Neural progenitor cell (in vitro differentiated cells): Measurements from ENCODE around the gene XCR1. TPM values are rescaled to one million over a fixed set of nuclear protein-coding genes. Genes with fewer than 3 reads are reported as not detected.

Source experiments
- DNase-seq: peaks from one replicate; pipeline ENCODE4 v3.0.0-alpha.2; 2016; ENCODE audit warnings: low spot score
- H2AFZ ChIP-seq: fragments of 200-600 bp; sonication (generic); replicated peaks from 2 replicates; pipeline ENCODE4 v1.6.1; 2016; ENCODE audit warnings: antibody characterized with exemption
- H3F3A ChIP-seq: fragments of 200-600 bp; sonication (generic); 2 replicates; pipeline ENCODE4 v1.6.1; 2016; ENCODE audit warnings: antibody characterized with exemption, low read depth
- H3K27ac ChIP-seq: fragments of 200-600 bp; sonication (generic); 2 replicates; pipeline ENCODE4 v1.5.1; 2016; ENCODE audit warnings: mild to moderate bottlenecking
- H3K27me3 ChIP-seq: fragments of 200-600 bp; sonication (generic); 2 replicates; pipeline ENCODE4 v1.6.1; 2016; ENCODE audit warnings: mild to moderate bottlenecking, moderate library complexity
- H3K36me3 ChIP-seq: fragments of 200-600 bp; sonication (generic); 2 replicates; pipeline ENCODE4 v1.5.1; 2016
- H3K4me1 ChIP-seq: fragments of 200-600 bp; sonication (generic); 2 replicates; pipeline ENCODE4 v1.6.1; 2016; ENCODE audit warnings: mixed run types
- H3K4me2 ChIP-seq: fragments of 200-600 bp; sonication (generic); 2 replicates; pipeline ENCODE4 v1.6.1; 2016
- H3K4me3 ChIP-seq: fragments of 200-600 bp; sonication (generic); 2 replicates; pipeline ENCODE4 v1.5.1; 2016
- H3K79me2 ChIP-seq: fragments of 200-600 bp; sonication (generic); 2 replicates; pipeline ENCODE4 v1.6.1; 2016; ENCODE audit warnings: low read depth
- H3K9ac ChIP-seq: fragments of 200-600 bp; sonication (generic); 2 replicates; pipeline ENCODE4 v1.6.1; 2016
- H3K9me3 ChIP-seq: fragments of 200-600 bp; sonication (generic); 2 replicates; pipeline ENCODE4 v1.5.1; 2016; ENCODE audit warnings: low read depth
- H4K20me1 ChIP-seq: fragments of 200-600 bp; sonication (generic); 2 replicates; pipeline ENCODE4 v1.6.1; 2016; ENCODE audit warnings: low read depth
- H3K27ac Mint-ChIP-seq: 3 replicates; pipeline ENCODE4 v1.8.0; 2021; ENCODE audit warnings: mixed read lengths
- H3K27me3 Mint-ChIP-seq: 2 replicates; pipeline ENCODE4 v1.8.0; 2022; ENCODE audit warnings: low read depth, mild to moderate bottlenecking, inconsistent platforms, moderate library complexity, mixed read lengths; ENCODE audit not compliant: insufficient read depth
- H3K36me3 Mint-ChIP-seq: 3 replicates; pipeline ENCODE4 v1.8.0; 2021; ENCODE audit warnings: mixed read lengths
- H3K4me1 Mint-ChIP-seq: 3 replicates; pipeline ENCODE4 v1.8.0; 2021; ENCODE audit warnings: mixed read lengths
- H3K4me3 Mint-ChIP-seq: 3 replicates; pipeline ENCODE4 v1.8.0; 2021; ENCODE audit warnings: mild to moderate bottlenecking, moderate library complexity, mixed read lengths
- H3K9me3 Mint-ChIP-seq: 3 replicates; pipeline ENCODE4 v1.8.0; 2020; ENCODE audit warnings: mixed read lengths
- EZH2 ChIP-seq: fragments of 200-600 bp; sonication (generic); IDR thresholded peaks from 2 replicates; pipeline ENCODE4 v1.6.1; 2017; ENCODE audit warnings: antibody characterized with exemption, mild to moderate bottlenecking, moderate library complexity
- EZH2phosphoT487 ChIP-seq: fragments of 200-600 bp; sonication (generic); IDR thresholded peaks from 2 replicates; pipeline ENCODE4 v1.6.1; 2017; ENCODE audit warnings: antibody characterized with exemption
- total RNA-seq: library from RNA; depleted of rRNA; stranded (reverse); fragments of >200 nt; gene quantifications from 2 replicates; pipeline ENCODE4 v1.2.3, GENCODE V29; 2015; ENCODE audit warnings: low replicate concordance
- TF ChIP-seq, protein P1 (sequence below): fragments of 200-600 bp; sonication (generic); IDR thresholded peaks from 2 replicates; pipeline ENCODE4 v1.5.1; 2017; ENCODE audit warnings: antibody characterized with exemption, mild to moderate bottlenecking

Gene XCR1
- total RNA-seq, 1 donor from 2014 or later, result not detected

- H3K79me2 ChIP-seq, result peaks cover 22% of the 10 kb centered on the region
Observed at GRCh38 chr3:45988804-45989203, 38.5 kb downstream of the XCR1 start.

GRCh38 chr3:45988362-45988761 lies 38.9 kb downstream of the XCR1 start:
- no peaks in the 10 kb centered on the region for H3K36me3 Mint-ChIP-seq
- H4K20me1 ChIP-seq, result peaks cover 53% of the 10 kb centered on the region
- TF ChIP-seq, protein P1, sequence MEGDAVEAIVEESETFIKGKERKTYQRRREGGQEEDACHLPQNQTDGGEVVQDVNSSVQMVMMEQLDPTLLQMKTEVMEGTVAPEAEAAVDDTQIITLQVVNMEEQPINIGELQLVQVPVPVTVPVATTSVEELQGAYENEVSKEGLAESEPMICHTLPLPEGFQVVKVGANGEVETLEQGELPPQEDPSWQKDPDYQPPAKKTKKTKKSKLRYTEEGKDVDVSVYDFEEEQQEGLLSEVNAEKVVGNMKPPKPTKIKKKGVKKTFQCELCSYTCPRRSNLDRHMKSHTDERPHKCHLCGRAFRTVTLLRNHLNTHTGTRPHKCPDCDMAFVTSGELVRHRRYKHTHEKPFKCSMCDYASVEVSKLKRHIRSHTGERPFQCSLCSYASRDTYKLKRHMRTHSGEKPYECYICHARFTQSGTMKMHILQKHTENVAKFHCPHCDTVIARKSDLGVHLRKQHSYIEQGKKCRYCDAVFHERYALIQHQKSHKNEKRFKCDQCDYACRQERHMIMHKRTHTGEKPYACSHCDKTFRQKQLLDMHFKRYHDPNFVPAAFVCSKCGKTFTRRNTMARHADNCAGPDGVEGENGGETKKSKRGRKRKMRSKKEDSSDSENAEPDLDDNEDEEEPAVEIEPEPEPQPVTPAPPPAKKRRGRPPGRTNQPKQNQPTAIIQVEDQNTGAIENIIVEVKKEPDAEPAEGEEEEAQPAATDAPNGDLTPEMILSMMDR, result no peak
- no peak for TF ChIP-seq EZH2phosphoT487
- no peak for TF ChIP-seq EZH2
- no peaks in the 10 kb centered on the region for H3F3A ChIP-seq
- peaks cover 12% of the 10 kb centered on the region for H3K4me1 Mint-ChIP-seq
- H3K27me3 Mint-ChIP-seq, result peaks cover 3% of the 10 kb centered on the region
- H3K27ac ChIP-seq, result no peak overlapping the region
- H3K4me3 Mint-ChIP-seq, result peak overlapping the region; percentile 9
- no peak overlapping the region for H3K27ac Mint-ChIP-seq
- no peaks in the 10 kb centered on the region for H3K36me3 ChIP-seq
- H3K9me3 ChIP-seq, result no peaks in the 10 kb centered on the region
- no peak overlapping the region for H3K4me2 ChIP-seq
- DNase-seq, result no peak
- no peaks in the 10 kb centered on the region for H3K27me3 ChIP-seq
- H2AFZ ChIP-seq, result no peak overlapping the region
- peaks cover 17% of the 10 kb centered on the region for H3K79me2 ChIP-seq
- no peak overlapping the region for H3K4me3 ChIP-seq
- no peaks in the 10 kb centered on the region for H3K4me1 ChIP-seq
- no peaks in the 10 kb centered on the region for H3K9me3 Mint-ChIP-seq
- H3K9ac ChIP-seq, result no peak overlapping the region

More at GRCh38 chr3:45988804-45989203, 38.5 kb downstream of the XCR1 start:
- TF ChIP-seq EZH2, result no peak
- TF ChIP-seq EZH2phosphoT487, result no peak
- TF ChIP-seq, protein P1, result no peak
- Histone ChIP-seq H3K9me3 (no peaks in the 10 kb centered on the region), H3K27me3 (no peaks in the 10 kb centered on the region), H3K27ac (no peak overlapping the region), H3K36me3 (no peaks in the 10 kb centered on the region), H3K4me2 (no peak overlapping the region), H3K4me3 (no peak overlapping the region), H3F3A (no peaks in the 10 kb centered on the region), H3K9ac (no peak overlapping the region), H3K4me1 (no peaks in the 10 kb centered on the region), H4K20me1 (peaks cover 54% of the 10 kb centered on the region), H2AFZ (no peak overlapping the region)
- Mint-ChIP-seq H3K4me1 (peaks cover 12% of the 10 kb centered on the region), H3K36me3 (no peaks in the 10 kb centered on the region), H3K27me3 (peaks cover 3% of the 10 kb centered on the region), H3K9me3 (no peaks in the 10 kb centered on the region), H3K27ac (no peak overlapping the region), H3K4me3 (no peak overlapping the region)
- no peak for DNase-seq

GRCh38 chr3:45987368-45988291 lies 39.7 kb downstream of the XCR1 start:
- peaks cover 3% of the 10 kb centered on the region for H3K27me3 Mint-ChIP-seq
- no peak for TF ChIP-seq EZH2phosphoT487
- TF ChIP-seq EZH2, result no peak
- TF ChIP-seq, protein P1, result no peak
- H3K27ac Mint-ChIP-seq, result peak overlapping the region; percentile 9
- DNase-seq, result no peak
- H2AFZ ChIP-seq, result no peak overlapping the region
- H3K4me1 ChIP-seq, result no peaks in the 10 kb centered on the region
- H3F3A ChIP-seq, result no peaks in the 10 kb centered on the region
- H3K4me3 ChIP-seq, result no peak overlapping the region
- no peaks in the 10 kb centered on the region for H3K36me3 Mint-ChIP-seq
- H3K4me2 ChIP-seq, result no peak overlapping the region
- no peaks in the 10 kb centered on the region for H3K9me3 Mint-ChIP-seq
- no peak overlapping the region for H3K9ac ChIP-seq
- H3K27me3 ChIP-seq, result no peaks in the 10 kb centered on the region
- H3K4me3 Mint-ChIP-seq, result no peak overlapping the region
- H3K4me1 Mint-ChIP-seq, result peaks cover 12% of the 10 kb centered on the region
- H3K36me3 ChIP-seq, result no peaks in the 10 kb centered on the region
- H4K20me1 ChIP-seq, result peaks cover 49% of the 10 kb centered on the region
- peaks cover 10% of the 10 kb centered on the region for H3K79me2 ChIP-seq
- no peak overlapping the region for H3K27ac ChIP-seq
- H3K9me3 ChIP-seq, result no peaks in the 10 kb centered on the region
